Measurements from ENCODE around the gene MAK. TPM values are rescaled to one million over a fixed set of nuclear protein-coding genes. Genes with fewer than 3 reads are reported as not detected.
A peak's percentile ranks its signal among the peaks of the same experiment; 100 is the strongest.

MAK gene
- total RNA-seq, 2 experiments from 2014 or later: 0.47 to 0.68 TPM

DNA sequence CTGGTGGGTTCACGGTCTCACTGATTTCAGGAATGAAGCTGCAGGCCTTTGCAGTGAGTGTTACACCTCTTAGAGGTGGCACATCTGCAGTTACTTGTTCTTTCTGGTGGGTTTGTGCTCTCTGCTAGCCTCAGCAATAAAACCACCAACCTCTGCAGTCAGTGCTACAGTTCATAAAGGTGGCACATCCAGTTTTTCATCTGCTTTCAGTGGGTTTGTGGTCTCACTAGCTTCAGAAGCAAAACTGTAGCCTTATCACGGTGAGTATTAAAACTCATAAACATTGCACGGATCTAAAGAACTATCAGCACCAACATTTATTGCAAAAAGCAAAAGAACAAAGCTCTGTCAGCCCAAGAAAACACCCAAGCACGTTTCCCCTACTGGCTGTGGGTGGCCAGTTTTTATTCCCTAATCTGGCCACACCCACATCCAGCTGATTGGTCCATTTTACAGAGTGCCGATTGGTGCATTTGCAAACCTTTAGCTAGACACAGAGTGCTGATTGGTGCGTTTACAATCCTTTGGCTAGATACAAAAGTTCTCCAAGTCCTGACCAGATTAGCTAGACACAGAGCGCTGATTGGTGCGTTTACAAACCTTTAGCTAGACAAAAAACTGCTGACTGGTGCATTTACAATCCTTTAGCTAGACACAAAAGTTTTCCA, 118.9 kb downstream of the MAK start:
- H3K27me3 Mint-ChIP-seq: no peaks in the 10 kb centered on the region
- H3K4me3 Mint-ChIP-seq: peak overlapping the region; percentile 87
- H3K4me1 Mint-ChIP-seq: peaks cover 27% of the 10 kb centered on the region
- H3K27ac Mint-ChIP-seq: peak overlapping the region; percentile 93
- H3K36me3 Mint-ChIP-seq: peaks cover 15% of the 10 kb centered on the region
- DNase-seq: peak; percentile 56
- peaks cover 16% of the 10 kb centered on the region for H3K9me3 Mint-ChIP-seq

DNA sequence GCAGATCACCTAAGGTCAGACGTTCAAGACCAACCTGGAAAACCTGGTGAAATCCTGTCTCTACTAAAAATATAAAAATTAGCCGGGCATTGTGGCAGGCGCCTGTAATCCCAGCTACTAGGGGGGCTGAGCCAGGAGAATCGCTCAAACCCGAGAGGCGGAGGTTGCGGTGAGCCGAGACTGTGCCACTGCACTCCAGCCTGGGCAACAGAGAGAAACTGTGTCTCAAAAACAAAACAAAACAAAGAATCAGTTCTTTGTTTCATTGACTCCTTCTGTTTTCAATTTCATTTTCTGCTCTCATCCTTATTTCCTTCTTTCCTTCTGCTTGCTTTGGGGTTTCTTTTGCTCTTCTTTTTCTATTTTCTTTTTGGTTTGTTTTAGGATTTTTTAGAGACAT, 124.4 kb downstream of the MAK start:
- Mint-ChIP-seq H3K27ac (no peak overlapping the region), H3K9me3 (peaks cover 8% of the 10 kb centered on the region), H3K4me3 (no peak overlapping the region), H3K27me3 (no peaks in the 10 kb centered on the region), H3K4me1 (peaks cover 4% of the 10 kb centered on the region), H3K36me3 (peaks cover 11% of the 10 kb centered on the region)
- DNase-seq: no peak

Other genes with a start within 250 kb of the MAK start
- 1 to 10 TPM; 5.7 to 6.3 TPM for gene C6orf52, start 143.9 kb downstream of the MAK start, total RNA-seq
- 10 to 100 TPM; 58.5 to 60.2 TPM for gene PAK1IP1, start 143.6 kb downstream of the MAK start, total RNA-seq
- gene TMEM14C, start 115.5 kb downstream of the MAK start, total RNA-seq: 10 to 100 TPM; 67.0 to 70.7 TPM
- 100 to 1,000 TPM; 112 to 113 TPM for gene TMEM14B, start 90.7 kb downstream of the MAK start, total RNA-seq
- gene GCM2, start 43.5 kb upstream of the MAK start, total RNA-seq: not detected
- not detected for gene SYCP2L, start 48.5 kb upstream of the MAK start, total RNA-seq
- gene ELOVL2, start 205.8 kb upstream of the MAK start, total RNA-seq: not detected